Tibial nerve (tissue), 4 donors: ENCODE results near the gene SPTLC1. TPM values are rescaled to one million over a fixed set of nuclear protein-coding genes. Genes with fewer than 3 reads are reported as not detected.

Experiments used
- DNase-seq, 2 donors: peaks; one replicate each; pipeline ENCODE4 v3.0.0-alpha.2; 2019; ENCODE audit warnings: low spot score in 2 of 2
- H3K27ac ChIP-seq, 4 donors: fragments of 200-600 bp; sonication (generic) in 3 of 4; one replicate each; pipeline ENCODE4 v1.5.1; 2017 to 2019; ENCODE audit warnings: mild to moderate bottlenecking in 1 of 4
- H3K27me3 ChIP-seq, 2 donors: fragments of 200-600 bp; sonication (generic) in 1 of 2; one replicate each; pipeline versions ENCODE4 v1.5.1 to v1.6.0; 2017 to 2019
- H3K36me3 ChIP-seq, 3 donors: fragments of 200-600 bp; sonication (generic); one replicate each; pipeline ENCODE4 v1.5.1; 2018 to 2019
- H3K4me1 ChIP-seq, 4 donors: fragments of 200-600 bp; sonication (generic) in 3 of 4; one replicate each; pipeline ENCODE4 v1.5.1; 2017 to 2019
- H3K4me3 ChIP-seq, 4 donors: fragments of 200-600 bp; sonication (generic) in 3 of 4; one replicate each; pipeline ENCODE4 v1.5.1; 2017 to 2019; ENCODE audit warnings: mild to moderate bottlenecking in 1 of 4, moderate library complexity in 1 of 4
- H3K9me3 ChIP-seq, 4 donors: fragments of 200-600 bp; sonication (generic) in 3 of 4; one replicate each; pipeline ENCODE4 v1.5.1; 2017 to 2019
- CTCF ChIP-seq, 5 experiments: fragments of 200-600 bp in 3 of 5; fragments of 450-650 bp in 2 of 5; sonication (generic) in 3 of 5; IDR thresholded peaks; one replicate each; pipeline ENCODE4 v1.5.1; 2016 to 2019; ENCODE audit warnings: antibody characterized with exemption in 5 of 5, mild to moderate bottlenecking in 3 of 5, moderate library complexity in 2 of 5
- EP300 ChIP-seq, 2 donors: sonication (generic); formaldehyde crosslinking; IDR thresholded peaks; one replicate each; pipeline ENCODE4 v1.6.1; 2017; ENCODE audit warnings: antibody characterized with exemption in 2 of 2, mild to moderate bottlenecking in 1 of 2
- POLR2A ChIP-seq, 2 donors: fragments of 450-650 bp; IDR thresholded peaks; one replicate each; pipeline ENCODE4 v1.6.1; 2017; ENCODE audit warnings: antibody characterized with exemption in 2 of 2, mild to moderate bottlenecking in 2 of 2, moderate library complexity in 2 of 2
- WGBS, 2 donors: methylation state at CpG; one replicate each; pipeline ENCODE4 v1.1.5; 2018; 5-methylcytosine and 5-hydroxymethylcytosine counted together
- total RNA-seq, 4 donors: library from RNA; depleted of rRNA; stranded (reverse); fragments of >200 nt; gene quantifications; one replicate each; pipeline ENCODE4 v1.1.0, GENCODE V29; 2016

SPTLC1 gene
- total RNA-seq, 4 donors from 2014 or later: 67.9 to 81.8 (median 76.0) TPM

DNA sequence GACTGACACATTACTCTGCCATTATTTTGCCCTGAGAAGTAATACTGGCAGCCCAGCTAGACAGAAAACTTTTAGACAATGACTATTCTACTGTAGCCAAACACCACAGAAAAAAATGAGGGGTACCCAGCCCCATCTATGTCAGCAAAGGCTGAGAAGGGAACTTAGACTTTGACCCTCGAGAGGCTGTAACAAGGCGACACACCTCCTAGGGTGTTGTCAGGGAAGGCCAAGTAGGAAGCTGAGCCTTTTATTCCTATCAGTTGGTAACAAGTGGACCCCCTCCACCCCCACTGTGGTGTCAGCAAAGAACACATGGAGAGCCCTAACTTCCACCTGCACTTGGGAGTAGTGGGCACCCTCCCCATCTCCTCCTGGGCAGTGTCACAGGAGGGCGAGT lies 55.6 kb downstream of the SPTLC1 start:
- Histone ChIP-seq H3K36me3 (peaks cover 5 to 91% (median 9%) of the 10 kb centered on the region in 3 donors), H3K4me3 (no peak overlapping the region), H3K9me3 (peaks cover 0 to 42% (median 14%) of the 10 kb centered on the region in 4 donors), H3K27me3 (no peaks in the 10 kb centered on the region), H3K27ac (no peak overlapping the region), H3K4me1 (peaks cover 0 to 5% (median 2%) of the 10 kb centered on the region in 4 donors)
- 90 to 98% methylated on average over 3 of the region's 3 CpGs for WGBS, 2 donors
- DNase-seq: no peak
- no peak for TF ChIP-seq EP300 (IDR thresholded peaks at IDR 0.05)
- TF ChIP-seq CTCF (IDR thresholded peaks at IDR 0.05): no peak
- TF ChIP-seq POLR2A (IDR thresholded peaks at IDR 0.05): no peak

DNA sequence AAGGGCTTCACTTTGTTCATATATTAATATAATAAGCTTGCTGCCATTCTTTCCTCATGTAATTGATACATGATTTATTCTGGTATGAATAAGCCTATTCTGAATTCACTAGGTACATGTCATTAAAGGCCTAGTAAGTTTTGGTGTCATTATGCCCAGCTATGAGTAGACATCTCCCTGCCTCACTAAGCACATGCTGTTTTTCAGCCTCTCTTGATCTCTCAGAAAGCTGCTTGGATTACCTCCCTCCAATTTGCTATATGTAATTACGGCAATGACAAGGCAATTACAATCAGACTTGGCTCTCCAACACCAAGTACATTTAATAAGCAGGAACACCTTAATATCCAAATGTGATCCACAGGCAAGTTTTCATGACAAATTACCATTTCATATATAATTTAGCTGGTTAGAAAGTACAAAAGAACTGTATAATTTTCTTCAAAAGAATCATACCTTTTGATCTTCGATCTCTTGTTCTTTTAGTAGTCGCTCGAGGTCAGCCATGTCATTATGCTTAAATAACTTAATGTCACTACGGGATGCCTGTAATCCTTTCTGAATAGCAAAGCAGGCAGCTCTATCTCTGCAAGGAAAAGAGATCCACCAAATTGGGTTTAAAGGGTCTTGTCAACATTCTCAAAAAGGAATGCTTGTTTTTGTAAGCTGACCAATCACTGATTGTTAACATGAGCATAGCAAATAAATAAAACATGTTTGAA lies 56.3 kb downstream of the SPTLC1 start:
- TF ChIP-seq EP300 (IDR thresholded peaks at IDR 0.05) (no peak), CTCF (IDR thresholded peaks at IDR 0.05) (no peak), POLR2A (IDR thresholded peaks at IDR 0.05) (no peak)
- Histone ChIP-seq H3K9me3 (peaks cover 0 to 35% (median 14%) of the 10 kb centered on the region in 4 donors), H3K27me3 (no peaks in the 10 kb centered on the region), H3K27ac (no peak overlapping the region), H3K36me3 (peaks cover 5 to 91% (median 11%) of the 10 kb centered on the region in 3 donors), H3K4me1 (peaks cover 0 to 5% (median 2%) of the 10 kb centered on the region in 4 donors), H3K4me3 (no peak overlapping the region)
- no peak for DNase-seq
- WGBS, 2 donors: 87 to 88% methylated on average over 5 of the region's 5 CpGs

- Histone ChIP-seq H3K27ac (no peak overlapping the region), H3K27me3 (no peaks in the 10 kb centered on the region), H3K9me3 (peaks cover 0 to 26% (median 10%) of the 10 kb centered on the region in 4 donors), H3K4me3 (no peak overlapping the region), H3K4me1 (peaks cover 0 to 5% (median 2%) of the 10 kb centered on the region in 4 donors), H3K36me3 (peaks cover 5 to 91% (median 11%) of the 10 kb centered on the region in 3 donors)
- no peak for DNase-seq
- TF ChIP-seq EP300 (IDR thresholded peaks at IDR 0.05): no peak
- no peak for TF ChIP-seq POLR2A (IDR thresholded peaks at IDR 0.05)
- no peak for TF ChIP-seq CTCF (IDR thresholded peaks at IDR 0.05)
These were observed 57.2 kb downstream of the SPTLC1 start for GRCh38 chr9:92058026-92058425.

- Histone ChIP-seq H3K27me3 (no peaks in the 10 kb centered on the region), H3K4me1 (peaks cover 0 to 5% (median 2%) of the 10 kb centered on the region in 4 donors), H3K36me3 (peaks cover 5 to 91% (median 11%) of the 10 kb centered on the region in 3 donors), H3K9me3 (peaks cover 0 to 18% (median 7%) of the 10 kb centered on the region in 4 donors), H3K27ac (no peak overlapping the region), H3K4me3 (no peak overlapping the region)
- TF ChIP-seq CTCF (IDR thresholded peaks at IDR 0.05) (no peak), POLR2A (IDR thresholded peaks at IDR 0.05) (no peak), EP300 (IDR thresholded peaks at IDR 0.05) (no peak)
- 44 to 57% methylated on average over 1 of the region's 1 CpG for WGBS, 2 donors
- no peak for DNase-seq
These were observed 58.0 kb downstream of the SPTLC1 start for GRCh38 chr9:92057226-92057625.

DNA sequence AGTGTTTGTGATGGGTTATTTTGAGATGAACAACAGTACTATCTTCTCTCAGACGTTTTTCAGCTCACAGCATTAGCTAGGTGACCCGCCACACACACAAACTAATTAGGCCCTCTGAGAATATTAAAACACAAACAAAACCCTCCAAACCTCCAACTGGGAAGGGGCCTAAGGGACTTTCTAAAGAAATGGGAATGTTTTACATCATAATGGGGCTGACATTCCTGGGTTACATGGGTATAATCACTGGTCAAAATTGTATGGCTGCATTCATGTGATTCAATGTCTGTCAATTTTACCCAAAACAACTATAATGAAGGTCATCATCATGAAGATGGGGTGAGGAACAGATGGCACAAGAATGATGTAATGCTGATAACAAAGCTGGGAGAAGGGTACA lies 59.6 kb downstream of the SPTLC1 start:
- H3K4me3 ChIP-seq: no peak overlapping the region
- no peak for DNase-seq
- TF ChIP-seq CTCF (IDR thresholded peaks at IDR 0.05): no peak
- no peak for TF ChIP-seq POLR2A (IDR thresholded peaks at IDR 0.05)
- TF ChIP-seq EP300 (IDR thresholded peaks at IDR 0.05): no peak
- no peaks in the 10 kb centered on the region for H3K27me3 ChIP-seq
- 59 to 60% methylated on average over 2 of the region's 2 CpGs for WGBS, 2 donors
- peaks cover 5 to 81% (median 11%) of the 10 kb centered on the region in 3 donors for H3K36me3 ChIP-seq
- H3K9me3 ChIP-seq: peaks cover 0 to 2% (median 0%) of the 10 kb centered on the region in 4 donors
- no peak overlapping the region for H3K27ac ChIP-seq
- H3K4me1 ChIP-seq: peaks cover 0 to 5% (median 2%) of the 10 kb centered on the region in 4 donors
